HG03135 (cell line): Measurements from ENCODE around the gene RNF175.

Experiments used
- ATAC-seq: cut with Tn5 transposase; IDR thresholded peaks from one replicate; pipeline ENCODE4 v1.9.1; 2021; ENCODE audit warnings: mild to moderate bottlenecking, moderate library complexity; ENCODE audit not compliant: unreplicated experiment

Gene RNF175

DNA sequence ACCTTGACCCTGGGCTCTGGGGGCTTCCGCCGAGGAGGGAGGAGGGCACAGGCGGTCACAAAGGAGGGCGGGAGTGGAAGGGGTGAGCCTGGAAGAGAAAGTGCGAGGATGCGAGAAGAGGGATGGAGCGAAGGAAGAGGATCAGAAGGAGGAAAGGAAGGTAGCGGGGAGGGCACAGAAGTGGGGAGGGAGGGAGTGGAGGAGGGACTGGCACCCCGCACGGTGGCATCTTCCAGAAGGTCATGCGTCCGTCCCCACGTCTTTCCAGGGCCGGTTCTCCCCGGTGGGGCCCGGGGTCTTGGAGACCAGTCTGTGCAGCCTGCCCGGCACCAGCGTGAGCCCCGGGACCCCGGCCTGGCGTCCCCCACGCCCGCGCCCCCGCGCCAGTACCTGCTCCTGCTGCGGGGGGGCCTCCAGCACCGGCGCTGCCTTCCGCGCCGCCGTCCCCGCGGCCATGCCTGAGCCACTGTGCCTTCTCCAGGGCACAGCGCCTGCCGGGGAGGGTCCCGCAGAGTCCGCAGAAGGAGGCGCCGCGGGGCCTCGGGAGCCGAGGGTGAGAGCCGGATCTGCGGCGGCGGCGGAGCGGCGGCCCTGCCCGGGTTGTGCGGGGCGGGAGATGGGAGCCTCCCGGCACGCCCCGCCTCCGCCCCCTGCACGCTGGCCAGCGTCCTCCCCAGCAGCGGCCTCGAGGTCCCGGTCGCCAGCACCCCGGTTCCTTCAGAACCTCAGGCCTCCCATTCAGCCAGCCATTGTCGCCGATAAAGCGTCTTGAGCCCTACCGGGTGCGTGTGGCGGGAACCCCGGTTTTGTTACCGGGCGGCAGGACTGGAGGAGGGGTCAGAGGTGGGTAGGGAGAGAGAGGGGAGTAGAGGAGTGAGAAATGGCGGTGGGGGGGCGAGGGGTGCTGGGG, at the start of gene RNF175:
Gene RNF175, minus strand, starts transcription at position 618 of the 910 bp plus-strand sequence. Its CDS starts 162 bp downstream, at position 456.
- no peak for ATAC-seq

DNA sequence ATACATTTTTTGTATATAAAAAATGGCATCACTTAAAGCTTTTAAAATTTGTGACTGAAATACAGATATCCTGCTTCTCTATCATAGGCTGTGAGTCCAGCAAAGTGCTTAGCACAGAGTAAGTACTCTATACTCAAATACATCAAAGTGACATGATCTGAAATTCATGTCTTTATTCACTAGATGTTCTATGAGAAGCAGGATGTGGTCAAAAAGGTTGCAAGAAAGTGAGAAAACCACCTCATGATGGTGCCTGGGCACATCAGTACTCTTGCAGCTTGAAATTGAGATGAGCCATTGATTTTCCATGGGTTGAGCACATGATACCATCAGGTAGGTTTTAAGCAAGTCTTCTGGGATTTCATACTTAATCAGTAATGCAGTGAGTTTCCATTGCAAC, 49.5 kb upstream of the RNF175 start:
- ATAC-seq = no peak

DNA sequence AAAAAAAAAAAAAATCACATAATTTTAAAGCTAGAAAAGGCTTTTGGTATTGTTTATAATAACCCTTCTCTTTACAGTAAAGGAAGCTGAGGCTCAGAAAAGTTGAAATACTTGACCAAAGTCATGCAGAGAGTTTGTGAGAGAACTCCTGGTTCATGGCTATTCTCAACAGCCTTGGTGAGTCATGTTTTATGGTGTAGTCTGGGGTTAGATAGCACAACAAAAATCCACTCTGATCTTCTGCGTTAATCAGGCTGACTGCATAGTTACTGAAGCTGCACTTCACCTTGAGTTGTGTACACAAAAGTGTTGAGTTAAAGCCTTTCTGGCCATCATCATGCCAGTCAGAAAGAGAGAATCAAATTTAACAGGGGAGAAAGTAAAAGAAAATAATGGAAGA, 48.4 kb upstream of the RNF175 start:
- no peak for ATAC-seq

- ATAC-seq = no peak
Measured at GRCh38 chr4:153806073-153806472, 46.2 kb upstream of the RNF175 start.

GRCh38 chr4:153804722-153805121, 44.9 kb upstream of the RNF175 start:
- ATAC-seq = no peak

DNA sequence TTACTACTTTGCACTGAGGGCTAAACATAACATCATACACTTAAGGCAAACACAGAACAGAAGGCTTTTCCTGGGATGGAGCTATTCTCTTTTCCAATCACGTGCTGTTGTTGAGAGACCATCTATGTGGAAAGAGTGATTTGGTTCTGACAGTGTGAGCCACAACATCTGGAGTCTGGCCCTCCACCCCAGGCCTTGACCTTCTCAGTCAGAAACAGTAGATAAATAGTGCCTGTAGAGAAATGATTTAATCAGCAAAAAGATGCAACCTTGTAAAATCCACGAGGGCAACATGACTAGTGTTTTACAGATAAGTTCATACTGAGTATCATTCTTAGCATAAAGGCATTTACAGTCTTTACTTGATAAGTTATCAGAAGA, 39.9 kb upstream of the RNF175 start:
- no peak for ATAC-seq

- ATAC-seq = no peak
Measured at GRCh38 chr4:153798901-153799693, 39.3 kb upstream of the RNF175 start.

DNA sequence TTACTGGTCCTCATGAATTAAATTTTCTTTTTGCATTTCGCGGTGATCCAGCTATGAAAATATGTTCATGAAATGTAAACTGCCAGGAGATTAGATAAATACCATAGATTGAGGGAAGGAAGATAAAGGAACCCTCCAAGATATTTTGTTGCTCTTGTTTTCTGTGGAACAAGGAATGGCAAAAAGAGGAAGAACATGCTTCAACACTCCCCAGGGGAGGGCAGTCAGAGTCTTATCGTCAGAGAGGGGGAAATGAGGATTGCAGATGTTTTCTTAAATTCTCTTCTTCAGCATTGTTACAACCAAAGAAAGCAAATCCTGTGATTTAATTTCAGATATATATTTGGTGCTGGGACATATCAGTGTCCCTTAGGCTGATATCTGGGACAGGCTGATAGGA, 38.6 kb upstream of the RNF175 start:
- no peak for ATAC-seq

GRCh38 chr4:153794006-153794405, 34.2 kb upstream of the RNF175 start:
- no peak for ATAC-seq

DNA sequence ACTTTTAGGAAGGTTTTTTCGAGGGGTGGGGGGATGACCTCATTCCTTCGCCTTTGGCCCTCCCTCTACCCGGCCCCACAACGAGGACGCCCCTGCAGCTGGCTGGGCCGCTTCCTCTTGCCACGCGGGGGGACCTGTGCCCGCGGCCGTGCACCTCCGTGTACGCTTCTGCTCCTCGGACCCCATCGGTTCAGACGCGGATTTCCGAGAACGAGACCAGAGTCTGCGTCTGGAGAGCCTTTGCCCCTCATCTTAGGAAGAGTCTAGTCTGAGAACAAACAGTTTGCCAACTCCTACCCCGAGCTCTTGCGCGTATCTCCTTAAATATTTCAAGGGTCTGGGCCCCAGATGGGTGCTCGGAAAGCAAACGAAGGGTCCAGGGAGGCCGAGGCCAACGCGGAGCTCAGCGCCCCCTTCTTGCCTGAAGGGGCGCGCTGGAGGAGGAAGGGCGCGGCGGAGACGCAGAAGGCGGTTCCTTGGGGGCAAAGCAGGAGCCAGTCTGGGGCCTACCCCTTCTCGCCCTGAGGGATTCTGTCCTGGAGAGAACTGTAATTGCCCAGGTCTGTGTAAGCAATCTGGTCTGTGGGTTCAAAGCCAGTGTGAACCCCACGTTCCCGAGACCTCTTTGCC, 32.9 kb upstream of the RNF175 start:
- no peak for ATAC-seq

DNA sequence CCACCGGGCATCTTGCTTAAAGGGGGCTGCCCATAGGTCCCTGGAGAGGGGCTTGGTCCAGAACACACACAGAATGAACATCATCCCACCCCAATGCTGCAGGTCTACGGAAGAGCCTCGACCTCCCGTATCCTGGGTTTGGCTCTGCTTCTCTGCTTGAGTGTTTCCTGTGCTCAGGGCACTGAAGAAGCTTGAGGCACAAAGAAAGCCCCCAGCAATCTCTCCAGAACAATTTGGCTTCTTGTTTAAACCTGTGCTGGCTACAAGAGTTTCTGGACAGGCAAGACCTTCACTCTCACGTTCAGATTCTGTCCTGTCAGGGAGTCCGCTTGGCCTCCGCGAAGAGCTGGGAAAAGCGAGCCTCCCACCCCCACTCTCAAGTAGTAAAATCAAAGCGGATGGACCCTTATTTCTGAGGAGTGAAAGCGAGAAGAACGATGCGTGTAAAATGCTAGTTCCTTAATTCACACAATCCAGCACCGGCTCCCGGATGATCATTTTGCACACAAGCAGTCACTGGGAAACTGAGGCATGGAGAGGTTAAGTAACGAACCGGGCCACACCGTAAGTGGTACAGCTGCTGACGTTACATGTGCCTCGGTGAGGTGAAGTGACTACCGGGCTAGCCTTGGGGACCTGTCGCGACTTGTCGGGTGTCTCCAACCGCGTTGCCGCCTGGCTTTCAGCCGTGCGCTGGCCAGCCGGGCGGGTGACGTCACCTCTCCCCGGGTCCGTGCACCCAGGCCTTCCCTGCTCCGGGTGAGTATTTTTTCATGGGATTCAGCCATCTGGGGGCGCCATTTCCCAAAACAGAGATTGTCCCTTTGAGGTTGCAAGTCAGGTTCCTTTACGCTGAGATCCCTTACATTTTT, 32.2 kb upstream of the RNF175 start:
- ATAC-seq = no peak

- ATAC-seq = no peak
Measured at GRCh38 chr4:153790962-153791551, 31.2 kb upstream of the RNF175 start.

GRCh38 chr4:153790500-153790865, 30.7 kb upstream of the RNF175 start:
- ATAC-seq = no peak

- no peak for ATAC-seq
Measured at GRCh38 chr4:153789741-153790499, 30.1 kb upstream of the RNF175 start.

DNA sequence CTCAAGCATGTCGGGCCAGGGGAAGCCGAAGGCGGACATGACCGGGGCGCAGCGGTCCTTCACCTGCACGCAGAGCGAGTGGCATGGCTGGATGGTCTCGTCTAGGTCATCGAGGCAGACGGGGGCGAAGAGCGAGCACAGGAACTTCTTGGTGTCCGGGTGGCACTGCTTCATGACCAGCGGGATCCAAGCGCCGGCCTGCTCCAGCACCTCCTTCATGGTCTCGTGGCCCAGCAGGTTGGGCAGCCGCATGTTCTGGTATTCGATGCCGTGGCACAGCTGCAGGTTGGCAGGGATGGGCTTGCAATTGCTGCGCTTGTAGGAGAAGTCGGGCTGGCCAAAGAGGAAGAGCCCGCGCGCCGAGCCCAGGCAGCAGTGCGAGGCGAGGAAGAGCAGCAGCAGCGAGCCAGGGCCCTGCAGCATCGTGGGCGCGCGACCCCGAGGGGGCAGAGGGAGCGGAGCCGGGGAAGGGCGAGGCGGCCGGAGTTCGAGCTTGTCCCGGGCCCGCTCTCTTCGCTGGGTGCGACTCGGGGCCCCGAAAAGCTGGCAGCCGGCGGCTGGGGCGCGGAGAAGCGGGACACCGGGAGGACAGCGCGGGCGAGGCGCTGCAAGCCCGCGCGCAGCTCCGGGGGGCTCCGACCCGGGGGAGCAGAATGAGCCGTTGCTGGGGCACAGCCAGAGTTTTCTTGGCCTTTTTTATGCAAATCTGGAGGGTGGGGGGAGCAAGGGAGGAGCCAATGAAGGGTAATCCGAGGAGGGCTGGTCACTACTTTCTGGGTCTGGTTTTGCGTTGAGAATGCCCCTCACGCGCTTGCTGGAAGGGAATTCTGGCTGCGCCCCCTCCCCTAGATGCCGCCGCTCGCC, 28.8 kb upstream of the RNF175 start, which contains the start of gene SFRP2:
Gene SFRP2, minus strand, starts transcription at position 671 of the 864 bp plus-strand sequence. Its CDS starts 248 bp downstream, at position 423.
- ATAC-seq = no peak

DNA sequence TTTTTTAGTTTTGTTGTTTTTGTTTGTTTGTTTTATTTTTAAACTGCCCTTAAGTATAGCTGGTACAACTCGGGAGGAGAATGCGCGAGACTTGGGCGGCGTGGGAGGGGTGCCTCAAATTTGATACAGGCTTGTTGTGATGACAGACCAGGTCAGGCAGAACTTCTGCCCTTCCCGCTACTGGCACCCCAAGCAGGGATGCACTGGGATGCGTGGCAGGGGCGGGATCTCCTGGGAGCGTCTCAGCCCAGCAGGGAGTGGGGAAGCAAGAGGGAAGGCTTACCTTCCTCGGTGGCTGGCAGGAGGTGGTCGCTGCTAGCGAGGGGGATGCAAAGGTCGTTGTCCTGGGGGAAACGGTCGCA, 28.2 kb upstream of the RNF175 start:
- ATAC-seq = no peak

DNA sequence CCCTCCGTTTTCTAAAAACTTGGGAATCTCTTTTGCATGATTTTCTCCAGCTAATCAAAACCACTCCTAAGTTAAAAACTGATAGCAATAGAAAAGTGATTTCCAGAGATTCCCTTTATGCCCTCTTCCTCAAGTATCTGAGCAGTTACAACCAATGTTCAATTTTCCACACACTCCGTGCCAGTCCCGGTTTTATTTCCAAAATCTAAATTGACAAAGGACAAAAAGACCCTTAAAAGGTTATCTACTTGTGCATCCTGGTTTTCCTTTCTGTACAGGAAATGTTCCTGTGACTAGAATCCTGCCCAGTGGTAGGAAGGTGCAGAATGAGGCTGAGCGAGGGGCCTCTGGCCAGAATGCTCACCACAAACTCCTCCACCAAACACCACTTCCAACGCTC, 27.8 kb upstream of the RNF175 start:
- ATAC-seq = no peak

DNA sequence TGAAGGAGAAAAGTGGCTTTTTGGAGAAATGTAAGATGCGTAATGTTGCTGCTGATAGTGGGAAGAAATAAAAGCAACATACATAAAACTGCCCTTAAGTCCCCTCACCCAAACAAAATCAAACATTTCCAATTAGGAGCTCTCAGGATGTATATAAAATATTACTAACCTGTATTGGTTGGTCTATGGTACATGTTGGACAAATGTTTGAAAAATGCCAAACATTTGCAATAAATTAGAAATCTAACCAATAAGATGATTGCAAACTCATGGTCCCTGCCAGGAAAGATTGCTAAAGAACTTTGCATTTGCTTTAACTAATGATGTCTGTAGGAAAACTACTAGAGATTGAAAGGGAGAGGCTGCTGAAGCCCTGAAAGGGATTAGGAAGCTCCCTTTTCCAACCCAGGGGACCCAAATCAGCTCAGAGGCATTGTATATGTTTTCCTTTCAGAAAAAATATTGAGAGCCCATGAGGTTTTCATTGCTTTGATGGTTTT, 27.3 kb upstream of the RNF175 start:
- ATAC-seq = no peak
